HG03135 (cell line): Measurements from ENCODE around the gene EPHA4.
A peak's percentile ranks its signal among the peaks of the same experiment; 100 is the strongest.

Source experiments
- ATAC-seq: cut with Tn5 transposase; IDR thresholded peaks from one replicate; pipeline ENCODE4 v1.9.1; 2021; ENCODE audit warnings: mild to moderate bottlenecking, moderate library complexity; ENCODE audit not compliant: unreplicated experiment

EPHA4 gene

DNA sequence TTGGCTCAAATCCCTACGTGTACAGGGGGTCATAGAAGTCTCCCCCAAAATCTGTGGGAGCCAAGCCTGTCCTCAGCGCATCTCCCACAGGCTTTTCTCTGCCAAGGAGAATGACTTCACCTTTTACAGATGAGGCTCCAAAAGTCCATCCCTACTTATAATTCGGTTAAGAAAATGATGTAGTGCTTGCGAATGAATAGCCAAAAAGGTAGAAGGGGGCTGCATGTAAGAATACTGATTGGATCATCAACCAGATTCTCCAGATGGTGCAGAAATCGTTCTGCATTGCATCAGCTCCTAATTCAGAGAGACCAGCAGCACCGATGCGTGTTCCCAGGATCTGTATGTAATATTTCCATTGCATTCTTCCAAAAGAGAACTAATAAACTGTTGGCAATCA lies 91.9 kb downstream of the EPHA4 start:
- ATAC-seq, result no peak

DNA sequence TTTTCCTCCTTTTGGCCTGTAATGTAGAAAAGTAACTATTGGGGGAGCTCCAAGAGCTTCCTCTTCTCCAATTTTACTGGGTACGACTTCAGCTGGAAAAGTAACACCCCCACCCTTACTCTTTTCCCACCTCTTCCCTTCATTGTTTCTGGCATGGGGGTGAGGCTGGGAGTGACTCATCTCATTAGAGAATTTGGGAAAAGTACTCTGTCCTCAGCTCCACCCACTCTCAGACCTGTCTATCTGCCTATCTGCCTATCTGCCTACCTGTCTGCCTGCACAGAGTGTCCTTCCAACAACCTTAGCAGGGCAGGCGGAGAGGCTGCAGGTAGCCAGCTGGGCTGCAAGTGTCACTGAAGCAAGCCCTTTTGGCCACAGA lies 93.6 kb downstream of the EPHA4 start:
- ATAC-seq, result no peak

DNA sequence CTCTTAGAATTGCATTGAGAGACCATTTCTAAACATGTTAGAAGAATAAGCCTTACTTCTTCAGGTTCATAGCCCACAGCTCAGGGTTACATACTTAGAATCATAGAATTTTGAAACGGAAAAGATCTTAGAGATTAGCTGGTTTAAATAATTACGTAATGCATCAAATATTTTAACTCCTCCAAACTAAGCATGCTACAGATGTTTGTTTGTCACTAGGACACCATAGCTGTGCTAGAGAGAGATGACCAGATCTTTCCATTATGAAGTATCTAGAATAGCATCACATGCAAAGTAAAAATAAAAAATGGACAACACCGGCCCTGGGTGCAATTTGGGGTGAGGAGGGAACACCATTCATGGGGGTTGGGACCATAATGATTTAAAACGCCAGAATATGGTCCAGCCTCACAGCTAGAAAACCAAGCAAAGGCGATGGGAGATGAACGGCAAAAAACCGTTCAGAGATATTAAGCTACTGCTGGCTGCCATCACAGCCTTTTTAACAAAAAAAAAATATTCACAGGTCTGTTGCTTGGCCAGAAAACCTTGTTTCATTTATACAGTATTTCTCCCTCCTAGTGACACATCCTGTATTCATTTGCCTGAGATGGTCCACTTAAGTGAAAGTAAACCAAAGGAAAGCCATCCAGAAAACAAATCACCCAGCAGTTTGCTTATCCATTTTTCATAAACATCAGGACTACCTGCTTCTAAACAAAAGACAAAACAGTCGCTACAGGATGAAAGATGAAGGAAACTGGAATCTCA lies 94.2 kb downstream of the EPHA4 start:
- no peak for ATAC-seq

GRCh38 chr2:221476195-221476594 lies 95.9 kb downstream of the EPHA4 start:
- no peak for ATAC-seq

DNA sequence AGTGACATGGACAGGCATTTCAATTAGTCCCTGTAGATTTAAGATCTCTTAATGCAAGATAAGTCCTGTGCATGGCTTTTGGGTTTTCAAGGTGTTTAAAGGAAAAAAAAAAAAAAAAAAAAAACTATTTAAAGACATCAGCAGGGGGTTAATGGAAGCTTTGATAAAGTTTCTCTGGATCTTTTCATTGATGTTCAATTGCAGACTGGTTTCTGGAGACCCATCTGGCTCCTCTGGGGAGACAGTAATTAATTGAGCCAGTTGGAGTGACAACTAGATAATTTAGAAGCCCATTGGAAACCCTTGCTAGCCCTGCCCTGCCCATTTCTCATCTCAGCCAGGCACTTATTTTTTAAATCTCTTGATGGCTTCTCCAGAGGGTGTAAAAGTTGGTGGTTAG lies 98.7 kb downstream of the EPHA4 start:
- ATAC-seq, result no peak

DNA sequence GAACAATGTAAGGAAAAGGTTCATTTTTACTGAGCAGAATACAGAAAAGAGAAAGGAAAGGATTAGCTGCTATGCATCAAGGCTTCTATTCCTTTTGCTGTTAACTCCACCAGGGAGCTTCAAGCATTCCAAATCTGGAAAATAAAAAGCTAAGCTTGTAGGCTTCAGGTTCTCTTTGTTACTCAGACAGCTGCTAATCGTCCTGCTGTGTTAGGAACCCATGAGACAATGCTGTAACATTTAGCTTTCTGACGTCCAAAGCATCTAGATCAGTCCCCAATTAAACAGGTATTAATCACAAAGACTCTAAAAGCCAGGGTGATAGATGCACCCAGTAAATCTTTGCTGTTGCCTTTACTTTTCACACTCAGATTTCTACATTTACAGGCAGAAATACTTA lies 103.8 kb downstream of the EPHA4 start:
- ATAC-seq, result no peak

GRCh38 chr2:221467610-221468009 lies 104.5 kb downstream of the EPHA4 start:
- ATAC-seq, result no peak

DNA sequence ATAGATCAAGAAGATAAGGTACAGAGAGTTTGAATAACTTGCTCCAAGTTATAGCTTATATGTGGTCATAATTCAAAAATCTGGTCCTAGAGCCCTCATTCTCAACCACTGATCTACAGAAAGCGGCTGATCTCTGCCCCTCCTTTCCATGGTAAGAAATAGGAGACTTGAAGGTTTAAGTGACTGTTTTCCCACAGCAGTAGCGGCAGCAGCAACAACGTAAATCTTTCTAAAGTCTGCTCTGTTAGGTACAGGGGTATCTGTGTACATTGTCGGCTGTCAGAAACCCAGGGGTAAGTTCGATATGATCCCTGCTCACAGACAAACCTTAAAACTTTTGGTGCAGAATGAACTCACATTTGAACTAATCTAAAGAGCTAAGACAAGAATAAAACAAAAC lies 105.4 kb downstream of the EPHA4 start:
- no peak for ATAC-seq

- peak; percentile 68 for ATAC-seq
These were observed 106.3 kb downstream of the EPHA4 start for GRCh38 chr2:221465776-221466175.

DNA sequence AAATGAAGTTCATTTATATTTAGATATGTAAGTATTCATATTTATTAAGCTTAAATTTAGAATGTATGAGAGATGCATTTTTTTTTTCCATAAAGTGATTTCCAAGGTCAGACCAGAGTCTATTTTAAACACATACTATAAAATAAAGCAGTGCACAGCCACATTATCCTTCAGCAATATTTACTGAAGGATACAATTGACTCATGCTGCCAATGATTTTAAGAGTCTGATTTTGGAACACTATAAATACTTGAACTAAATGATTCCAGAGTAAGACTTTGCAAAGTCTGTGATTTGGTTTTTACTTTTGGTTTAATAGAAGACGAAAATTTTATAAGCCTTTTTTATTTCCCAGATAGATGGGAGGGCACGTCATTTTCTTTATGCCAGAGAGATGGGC lies 107.1 kb downstream of the EPHA4 start:
- ATAC-seq, result no peak

DNA sequence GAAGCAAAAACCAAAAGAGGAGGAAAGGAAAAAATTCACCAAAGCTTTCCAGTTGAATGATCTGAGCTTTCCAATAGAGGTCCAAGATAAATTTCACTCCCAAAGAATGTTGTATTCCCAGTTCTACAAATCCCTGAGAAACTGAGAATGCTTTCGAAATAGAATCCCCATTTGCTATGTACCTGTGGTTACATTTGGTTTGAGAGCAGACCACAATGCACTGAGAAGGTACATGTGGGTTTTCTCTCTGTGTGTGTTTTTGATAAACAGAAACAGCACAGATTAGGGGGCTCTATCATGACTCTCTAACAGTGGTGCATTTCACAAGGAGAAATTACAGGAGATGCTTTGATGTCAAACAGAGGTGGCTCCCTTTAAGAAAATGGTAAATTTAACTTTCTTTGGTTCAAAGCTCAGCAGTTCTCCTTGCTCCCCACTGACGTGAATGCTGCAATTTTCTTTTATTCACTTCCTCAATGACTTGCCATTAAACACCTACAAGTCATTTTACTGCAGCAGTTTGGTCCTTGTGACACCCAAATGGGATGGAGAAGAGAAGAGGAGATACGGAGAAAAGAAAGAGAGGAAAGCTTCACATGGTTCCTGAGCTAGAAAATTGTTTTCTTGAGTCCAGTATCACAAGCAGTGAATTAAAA lies 108.7 kb downstream of the EPHA4 start:
- no peak for ATAC-seq

GRCh38 chr2:221461901-221462300 lies 110.2 kb downstream of the EPHA4 start:
- no peak for ATAC-seq

- no peak for ATAC-seq
These were observed 112.0 kb downstream of the EPHA4 start for GRCh38 chr2:221460136-221460535.

- no peak for ATAC-seq
These were observed 113.5 kb downstream of the EPHA4 start for GRCh38 chr2:221458578-221458977.

DNA sequence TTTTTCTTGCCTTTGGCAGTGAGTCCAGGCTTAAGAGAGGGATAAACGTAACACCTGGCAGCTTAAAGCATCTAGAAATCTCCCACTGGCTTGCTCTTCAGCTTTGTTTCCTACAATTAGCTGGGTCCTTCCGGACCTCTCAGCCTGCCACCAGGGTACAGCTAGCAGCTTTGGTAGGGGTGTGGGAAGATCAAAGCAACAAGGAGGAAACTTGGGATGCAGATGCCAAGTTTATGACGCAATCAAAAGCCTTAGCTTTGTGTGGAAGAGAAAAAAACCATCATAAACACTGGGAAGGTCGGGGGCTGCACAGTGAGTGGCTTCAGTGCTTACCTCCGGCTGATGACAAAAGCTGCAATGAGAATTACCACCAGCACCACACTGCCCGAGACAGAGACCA lies 116.9 kb downstream of the EPHA4 start:
- ATAC-seq, result no peak

GRCh38 chr2:221454459-221455105 lies 117.5 kb downstream of the EPHA4 start:
- no peak for ATAC-seq

DNA sequence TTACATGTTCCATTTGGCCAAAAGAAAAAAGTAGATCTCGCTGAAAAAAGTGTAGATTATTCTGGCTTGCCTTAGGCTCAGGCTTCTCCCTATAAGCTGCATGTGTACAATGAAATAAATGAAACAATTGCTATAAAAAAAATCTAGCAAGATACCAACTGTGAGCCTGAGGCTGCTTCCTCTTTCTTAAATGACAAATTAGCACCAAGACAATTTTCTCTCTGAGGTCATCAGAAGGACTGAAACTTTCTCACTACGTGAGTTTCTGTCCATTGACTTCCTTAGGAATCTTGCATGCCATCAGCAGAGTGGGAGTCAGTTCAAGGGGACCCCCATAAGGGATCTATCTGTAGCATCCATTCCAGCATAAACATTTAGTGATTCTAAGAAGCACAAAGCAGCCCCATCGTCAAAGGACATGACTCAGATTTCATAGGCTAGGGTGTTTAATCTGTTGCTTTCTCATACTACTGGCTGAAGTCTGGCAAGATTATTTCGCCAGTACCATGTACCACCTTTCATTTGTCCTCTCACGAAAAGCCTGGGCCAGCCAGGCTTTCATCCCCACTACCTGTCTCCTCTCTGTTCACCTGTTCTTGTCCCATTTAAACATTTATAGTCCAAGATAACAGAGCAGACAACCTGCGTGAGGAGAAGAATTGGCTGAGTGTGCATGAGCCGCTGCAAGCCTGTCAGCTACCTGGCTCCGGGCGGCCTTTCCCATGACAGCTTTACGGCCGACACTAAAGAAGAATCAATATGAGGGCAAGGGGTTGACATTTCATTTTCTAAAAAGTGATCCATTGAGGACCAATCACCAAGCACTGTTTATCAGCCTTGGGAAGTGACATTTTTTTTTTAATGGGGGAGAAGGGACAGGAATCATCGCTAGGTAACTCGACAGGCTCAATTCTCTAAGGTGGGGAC lies 120.0 kb downstream of the EPHA4 start:
- no peak for ATAC-seq

GRCh38 chr2:221450280-221450679 lies 121.8 kb downstream of the EPHA4 start:
- no peak for ATAC-seq

GRCh38 chr2:221449406-221449805 lies 122.7 kb downstream of the EPHA4 start:
- no peak for ATAC-seq

- no peak for ATAC-seq
These were observed 123.2 kb downstream of the EPHA4 start for GRCh38 chr2:221448844-221449390.
